ENCODE data around the gene GMPR2. TPM values are rescaled to one million over a fixed set of nuclear protein-coding genes. Genes with fewer than 3 reads are reported as not detected.

The GMPR2 gene
- total RNA-seq, 1 donor from 2014 or later = 98.4 TPM

GRCh38 chr14:24204163-24205146, 28.3 kb upstream of the GMPR2 start:
- no peak overlapping the region for H3K27ac Mint-ChIP-seq
- H3K4me3 Mint-ChIP-seq = no peak overlapping the region
- no peak for TF ChIP-seq EZH2 (IDR thresholded peaks at IDR 0.05)
- no peak for TF ChIP-seq CTCF (IDR thresholded peaks at IDR 0.05)
- no peak for TF ChIP-seq EZH2phosphoT487 (IDR thresholded peaks at IDR 0.05)

GRCh38 chr14:24206260-24207103, 26.2 kb upstream of the GMPR2 start:
- Histone ChIP-seq H3K79me2 (ENCODE audit: low read depth) (peaks cover 4% of the 10 kb centered on the region), H3K4me2 (no peak overlapping the region), H3K27me3 (no peaks in the 10 kb centered on the region), H3K9ac (no peak overlapping the region), H3K4me3 (no peak overlapping the region), H2AFZ (replicated peaks) (no peak overlapping the region), H3K4me1 (no peaks in the 10 kb centered on the region), H3K36me3 (peaks cover 5% of the 10 kb centered on the region), H4K20me1 (ENCODE audit: low read depth) (no peaks in the 10 kb centered on the region), H3K9me3 (ENCODE audit: low read depth) (no peaks in the 10 kb centered on the region), H3F3A (ENCODE audit: low read depth) (no peaks in the 10 kb centered on the region), H3K27ac (no peak overlapping the region)
- Mint-ChIP-seq H3K4me1 (peaks cover 4% of the 10 kb centered on the region), H3K9me3 (no peaks in the 10 kb centered on the region), H3K27me3 (ENCODE audit: insufficient read depth, low read depth) (peaks cover 2% of the 10 kb centered on the region), H3K36me3 (peaks cover 38% of the 10 kb centered on the region), H3K27ac (no peak overlapping the region), H3K4me3 (no peak overlapping the region)
- TF ChIP-seq CTCF (IDR thresholded peaks at IDR 0.05) (no peak), EZH2phosphoT487 (IDR thresholded peaks at IDR 0.05) (no peak), EZH2 (IDR thresholded peaks at IDR 0.05) (no peak)
- no peak for DNase-seq (ENCODE audit: low spot score)

More at GRCh38 chr14:24204163-24205146, 28.3 kb upstream of the GMPR2 start:
- Histone ChIP-seq H3K4me3 (no peak overlapping the region), H3K36me3 (peaks cover 5% of the 10 kb centered on the region), H3K27me3 (no peaks in the 10 kb centered on the region), H2AFZ (replicated peaks) (no peak overlapping the region), H3K9me3 (ENCODE audit: low read depth) (no peaks in the 10 kb centered on the region), H3F3A (ENCODE audit: low read depth) (no peaks in the 10 kb centered on the region), H3K9ac (no peak overlapping the region), H4K20me1 (ENCODE audit: low read depth) (no peaks in the 10 kb centered on the region), H3K4me2 (no peak overlapping the region), H3K27ac (no peak overlapping the region), H3K79me2 (ENCODE audit: low read depth) (no peaks in the 10 kb centered on the region), H3K4me1 (no peaks in the 10 kb centered on the region)
- DNase-seq (ENCODE audit: low spot score) = no peak
- H3K4me1 Mint-ChIP-seq = no peaks in the 10 kb centered on the region
- no peaks in the 10 kb centered on the region for H3K9me3 Mint-ChIP-seq
- peaks cover 2% of the 10 kb centered on the region for H3K27me3 Mint-ChIP-seq (ENCODE audit: insufficient read depth, low read depth)
- H3K36me3 Mint-ChIP-seq = peaks cover 36% of the 10 kb centered on the region

- Histone ChIP-seq H3K9ac (no peak overlapping the region), H2AFZ (replicated peaks) (no peak overlapping the region), H3K4me2 (no peak overlapping the region), H3K9me3 (ENCODE audit: low read depth) (no peaks in the 10 kb centered on the region), H3K4me3 (no peak overlapping the region), H3K27ac (no peak overlapping the region), H3K79me2 (ENCODE audit: low read depth) (peaks cover 11% of the 10 kb centered on the region), H3F3A (ENCODE audit: low read depth) (no peaks in the 10 kb centered on the region), H3K4me1 (no peaks in the 10 kb centered on the region), H3K27me3 (no peaks in the 10 kb centered on the region), H4K20me1 (ENCODE audit: low read depth) (no peaks in the 10 kb centered on the region), H3K36me3 (peaks cover 4% of the 10 kb centered on the region)
- no peak overlapping the region for H3K4me3 Mint-ChIP-seq
- H3K36me3 Mint-ChIP-seq = peaks cover 37% of the 10 kb centered on the region
- no peak for DNase-seq (ENCODE audit: low spot score)
- peaks cover 4% of the 10 kb centered on the region for H3K4me1 Mint-ChIP-seq
- H3K27ac Mint-ChIP-seq = no peak overlapping the region
- H3K9me3 Mint-ChIP-seq = no peaks in the 10 kb centered on the region
- TF ChIP-seq CTCF (IDR thresholded peaks at IDR 0.05) = no peak
- no peak for TF ChIP-seq EZH2phosphoT487 (IDR thresholded peaks at IDR 0.05)
- no peak for TF ChIP-seq EZH2 (IDR thresholded peaks at IDR 0.05)
- peaks cover 3% of the 10 kb centered on the region for H3K27me3 Mint-ChIP-seq (ENCODE audit: insufficient read depth, low read depth)
These were observed 25.6 kb upstream of the GMPR2 start for GRCh38 chr14:24207104-24207551.
